Neural progenitor cell (in vitro differentiated cells): Measurements from ENCODE around the gene PLXNB2.

Experiments
- CTCF ChIP-seq: fragments of 200-600 bp; sonication (generic); IDR thresholded peaks from 2 replicates; pipeline ENCODE4 v1.5.1; 2017; ENCODE audit warnings: antibody characterized with exemption, mild to moderate bottlenecking
- EZH2 ChIP-seq: fragments of 200-600 bp; sonication (generic); IDR thresholded peaks from 2 replicates; pipeline ENCODE4 v1.6.1; 2017; ENCODE audit warnings: antibody characterized with exemption, mild to moderate bottlenecking, moderate library complexity
- EZH2phosphoT487 ChIP-seq: fragments of 200-600 bp; sonication (generic); IDR thresholded peaks from 2 replicates; pipeline ENCODE4 v1.6.1; 2017; ENCODE audit warnings: antibody characterized with exemption

GRCh38 chr22:50232481-50233151 lies 74.8 kb downstream of the PLXNB2 start:
- no peak for TF ChIP-seq EZH2phosphoT487
- no peak for TF ChIP-seq CTCF
- TF ChIP-seq EZH2 = no peak
